GM21423 (cell line): ENCODE measurements around the gene EGFL7.

Experiments used
- ATAC-seq: cut with Tn5 transposase; IDR thresholded peaks from one replicate; pipeline ENCODE4 v1.9.1; 2021; ENCODE audit warnings: mild to moderate bottlenecking, moderate library complexity; ENCODE audit not compliant: unreplicated experiment

Gene EGFL7

DNA sequence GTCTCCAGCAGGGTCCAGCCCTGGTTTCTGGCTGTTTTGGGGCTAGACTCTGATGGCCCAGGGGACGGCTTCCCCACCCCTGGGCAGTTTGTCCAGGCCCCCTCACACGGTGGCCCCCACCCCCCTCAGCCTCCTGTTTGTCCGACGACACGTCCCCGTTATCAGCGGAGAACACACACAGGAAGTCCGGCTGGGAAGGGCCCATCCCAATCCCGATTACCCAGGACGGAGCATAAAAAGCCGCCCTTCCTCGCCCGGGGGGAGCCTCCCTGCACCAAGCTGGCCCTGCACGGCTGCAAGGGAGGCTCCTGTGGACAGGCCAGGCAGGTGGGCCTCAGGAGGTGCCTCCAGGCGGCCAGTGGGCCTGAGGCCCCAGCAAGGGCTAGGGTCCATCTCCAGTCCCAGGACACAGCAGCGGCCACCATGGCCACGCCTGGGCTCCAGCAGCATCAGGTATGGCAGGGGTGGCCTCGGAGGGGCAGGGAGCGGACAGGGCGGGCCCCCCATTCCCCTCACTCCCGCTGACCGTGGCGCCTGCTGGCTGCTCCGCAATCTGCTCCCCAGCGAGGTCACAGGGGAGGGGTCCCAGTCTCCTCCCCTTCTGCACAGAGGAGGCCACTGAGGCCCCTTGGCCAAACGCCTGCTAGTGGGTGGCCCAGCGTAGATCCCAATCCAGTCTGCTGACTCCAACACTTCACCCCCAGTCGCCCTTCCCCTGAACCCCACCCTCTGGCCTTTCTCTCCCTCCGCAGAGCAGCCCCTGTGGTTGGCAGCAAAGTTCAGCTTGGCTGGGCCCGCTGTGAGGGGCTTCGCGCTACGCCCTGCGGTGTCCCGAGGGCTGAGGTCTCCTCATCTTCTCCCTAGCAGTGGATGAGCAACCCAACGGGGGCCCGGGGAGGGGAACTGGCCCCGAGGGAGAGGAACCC lies at the start of gene EGFL7:
Gene EGFL7, plus strand, starts transcription at position 261 of the 926 bp plus-strand sequence. CDS start 5,367 bp downstream, outside the sequence.
- ATAC-seq: no peak

- no peak for ATAC-seq
Observed at GRCh38 chr9:136613824-136614371, 48.8 kb upstream of the EGFL7 start.

- ATAC-seq: no peak
Observed at GRCh38 chr9:136614372-136614922, 48.3 kb upstream of the EGFL7 start.

- no peak for ATAC-seq
Observed at GRCh38 chr9:136614967-136615623, 47.6 kb upstream of the EGFL7 start.

GRCh38 chr9:136615631-136616306 lies 46.9 kb upstream of the EGFL7 start:
- no peak for ATAC-seq

DNA sequence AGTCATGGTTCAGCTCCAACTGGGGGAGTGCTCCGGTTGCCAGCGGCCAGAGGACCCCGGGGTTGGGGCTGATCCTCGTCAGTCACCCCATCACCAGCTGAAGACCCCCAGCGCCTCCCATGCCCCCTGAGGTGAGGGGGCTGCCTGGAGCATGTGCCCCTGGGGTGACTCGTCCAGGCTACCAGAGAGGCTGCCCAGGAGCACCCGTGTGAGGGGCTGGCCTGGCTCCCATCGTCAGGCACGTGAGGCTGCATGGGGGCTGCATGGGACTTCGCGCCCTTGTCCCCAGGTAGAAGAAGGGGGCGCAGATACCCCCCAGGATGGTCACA lies 46.4 kb upstream of the EGFL7 start:
- no peak for ATAC-seq

GRCh38 chr9:136616948-136617695 lies 45.6 kb upstream of the EGFL7 start:
- ATAC-seq: no peak

DNA sequence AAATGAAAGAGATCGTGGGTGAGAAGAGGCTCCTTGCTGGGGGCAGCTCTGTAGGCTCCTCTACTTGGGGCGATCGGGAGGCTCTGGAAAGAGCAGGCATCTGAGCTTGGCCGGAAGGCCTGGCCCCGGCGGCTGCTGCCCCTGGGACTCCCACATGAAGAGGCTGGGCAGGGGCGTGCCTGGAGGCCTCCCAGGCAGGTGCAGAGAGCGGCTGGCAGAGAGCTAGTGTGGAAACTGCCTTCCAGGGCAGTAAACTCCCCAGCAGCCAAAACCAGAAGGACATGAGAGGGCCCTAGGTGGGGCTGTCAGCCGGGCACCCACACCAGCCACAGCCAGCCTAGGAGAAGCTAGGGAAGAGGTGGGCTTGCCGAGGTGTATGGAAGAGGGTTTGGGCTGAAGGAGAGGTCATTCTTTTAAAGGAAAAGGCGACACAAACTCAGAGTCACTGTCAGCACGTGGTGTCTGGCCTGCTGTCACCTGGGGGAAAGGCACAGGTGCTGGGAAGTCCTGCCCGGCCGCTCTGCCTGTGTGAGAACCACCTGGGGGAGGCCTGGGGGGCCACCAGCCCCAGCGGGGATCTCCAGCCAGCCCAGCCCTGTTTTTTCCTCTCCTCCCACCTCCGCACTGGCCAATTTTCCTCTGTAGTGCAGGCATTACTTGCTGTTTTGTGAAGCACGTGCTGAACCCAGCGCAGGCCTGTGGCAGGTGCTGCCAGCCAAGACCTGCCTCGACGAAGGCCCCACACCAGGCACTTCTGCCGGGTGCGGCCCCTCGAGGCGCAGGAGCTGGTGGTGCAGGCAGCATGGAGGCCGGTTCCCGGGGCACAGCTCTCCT lies 44.8 kb upstream of the EGFL7 start:
- no peak for ATAC-seq

DNA sequence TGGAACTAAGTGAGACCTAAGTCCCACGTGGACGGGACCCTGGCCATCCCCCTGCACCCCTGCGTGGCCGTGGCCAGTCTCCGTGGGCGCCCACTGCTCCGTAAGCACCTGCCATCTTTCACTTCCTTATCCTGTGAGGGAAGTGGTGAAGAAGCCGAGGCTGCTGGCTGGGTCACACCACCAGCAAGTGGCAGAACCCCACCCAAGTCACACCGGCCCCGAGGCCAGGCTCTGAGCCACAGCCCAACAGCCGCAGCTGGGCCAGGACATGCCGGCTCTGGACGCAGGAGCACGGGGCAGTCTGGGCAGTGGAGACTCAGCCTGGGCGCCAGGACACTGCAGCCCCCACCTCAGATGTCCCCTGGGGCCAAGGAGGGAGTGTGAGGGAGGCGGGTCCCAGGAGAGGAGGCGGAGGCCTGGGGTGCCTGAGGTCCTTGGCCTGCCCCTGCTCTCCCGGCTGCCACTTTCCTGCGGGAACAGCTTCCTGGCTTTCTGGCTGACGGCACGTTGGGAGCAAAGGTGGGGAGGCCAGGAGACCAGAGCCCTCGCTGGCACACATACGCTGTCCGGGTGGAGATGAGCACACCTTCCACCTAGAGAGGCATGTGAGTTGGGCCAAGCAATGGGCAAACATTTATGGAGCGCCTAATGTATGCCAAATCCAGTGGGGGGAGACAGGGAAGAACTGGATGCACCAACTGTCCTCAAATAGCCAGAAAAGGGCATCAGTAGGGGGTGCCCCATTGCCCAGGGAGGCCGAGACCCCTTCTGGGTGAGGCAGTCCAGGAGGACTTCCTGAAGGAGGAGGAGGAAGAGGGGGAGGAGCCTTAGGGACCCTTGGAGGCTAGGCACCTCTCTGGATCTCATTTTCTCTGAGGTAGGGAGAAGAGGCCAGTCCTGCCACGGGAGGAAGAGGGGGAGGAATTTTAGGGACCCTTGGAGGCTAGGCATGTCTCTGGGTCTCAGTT lies 43.9 kb upstream of the EGFL7 start:
- no peak for ATAC-seq

DNA sequence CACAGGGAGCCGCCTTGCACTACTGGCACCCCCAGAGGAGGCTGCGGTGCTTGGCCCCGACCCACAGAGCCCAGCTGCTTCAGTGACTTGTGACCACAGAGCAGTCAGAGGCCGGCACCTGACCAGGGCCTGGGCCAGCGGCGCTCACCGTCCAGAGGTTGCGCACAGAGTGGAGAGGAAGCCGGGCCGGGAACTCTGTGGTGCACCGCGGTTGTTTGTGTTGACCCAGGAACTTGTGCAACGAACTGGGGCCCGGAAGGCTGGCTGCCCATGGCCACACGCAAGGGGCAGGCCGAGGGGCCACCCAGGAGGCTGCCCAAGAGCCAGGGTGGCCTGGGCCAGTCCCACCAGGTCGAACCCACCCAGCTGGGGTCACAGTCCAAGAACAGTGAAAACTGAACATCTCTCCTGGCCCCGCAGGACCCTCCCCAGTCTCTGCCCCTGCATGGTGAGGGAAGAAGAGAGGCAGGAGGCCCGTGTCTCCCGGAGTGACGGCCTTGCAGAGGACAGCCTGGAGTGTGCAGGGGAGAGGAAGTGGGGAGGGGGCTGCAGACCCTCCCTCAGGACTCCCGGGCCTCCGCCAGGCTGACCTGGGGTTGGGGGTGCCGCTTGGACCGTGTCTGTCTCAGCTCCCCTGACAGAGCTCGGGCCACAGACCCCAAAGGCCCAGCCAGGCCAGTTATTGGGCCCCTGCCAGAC lies 42.8 kb upstream of the EGFL7 start:
- ATAC-seq: no peak

GRCh38 chr9:136620441-136621018 lies 42.2 kb upstream of the EGFL7 start:
- ATAC-seq: no peak

- ATAC-seq: no peak
Observed at GRCh38 chr9:136621019-136621733, 41.5 kb upstream of the EGFL7 start.

GRCh38 chr9:136621734-136622093 lies 41.0 kb upstream of the EGFL7 start:
- ATAC-seq: no peak

DNA sequence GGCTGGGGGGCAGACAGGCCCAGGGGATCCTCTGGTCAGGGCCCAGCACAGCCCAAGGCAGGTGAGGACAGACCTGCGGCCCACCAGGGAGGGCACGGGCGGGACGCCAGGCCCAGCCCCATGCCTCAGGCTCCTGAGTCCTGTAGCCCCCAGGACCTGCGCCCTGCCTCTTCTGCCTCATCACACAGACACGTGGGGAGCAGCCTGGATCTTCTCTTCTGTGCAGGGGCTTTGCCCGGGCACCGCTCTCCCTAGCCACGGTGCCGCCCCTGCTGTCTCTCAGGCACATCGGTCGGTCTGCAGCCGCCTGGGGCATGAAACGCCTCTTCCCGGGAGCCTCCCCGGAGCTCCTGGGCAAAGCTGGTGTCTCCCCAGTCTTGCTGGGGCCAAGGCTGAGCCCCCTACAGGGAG lies 40.2 kb upstream of the EGFL7 start:
- no peak for ATAC-seq

DNA sequence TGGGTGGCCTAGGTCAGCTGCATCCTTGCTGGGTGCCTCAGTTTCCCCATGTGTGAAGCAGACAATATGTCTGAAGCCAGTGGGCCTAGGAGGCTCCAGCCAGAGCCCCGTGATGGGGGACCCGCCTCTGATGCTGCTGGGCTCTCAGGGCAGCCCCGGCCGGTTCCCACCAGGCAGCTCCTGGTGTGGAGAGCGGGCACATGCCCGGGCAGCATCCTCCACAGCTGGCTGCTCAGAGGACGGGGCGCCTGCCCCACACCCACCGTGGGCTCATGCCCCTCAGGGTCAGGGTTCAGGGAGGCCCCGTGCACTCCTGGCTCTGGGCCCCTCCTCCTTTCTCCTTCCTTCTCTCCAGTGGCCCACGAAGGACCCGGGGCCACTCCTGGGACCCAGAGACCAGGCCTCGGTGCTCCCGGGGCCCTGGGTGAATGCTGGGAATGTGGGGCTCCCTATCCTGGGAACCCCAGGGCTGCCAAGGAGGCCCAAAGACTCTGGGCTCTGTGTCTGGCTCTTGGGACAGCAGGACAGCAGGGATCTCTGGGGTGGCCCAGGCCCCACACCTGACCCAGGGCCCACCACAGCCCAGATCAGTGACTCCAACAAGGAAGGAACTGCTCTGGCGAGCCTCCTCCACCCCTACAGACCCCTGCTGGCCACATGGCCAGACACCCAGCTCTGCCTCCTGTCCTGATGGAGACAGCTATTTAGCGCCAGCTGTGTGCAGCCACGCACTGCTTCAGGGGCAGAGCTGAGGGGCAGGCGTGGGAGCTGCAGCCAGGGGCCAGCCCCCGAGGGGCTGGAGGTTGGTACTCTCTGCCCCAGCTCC lies 39.5 kb upstream of the EGFL7 start:
- ATAC-seq: no peak

GRCh38 chr9:136623842-136624183 lies 38.9 kb upstream of the EGFL7 start:
- no peak for ATAC-seq
